GM10847 (cell line): Measurements from ENCODE around the gene SETD9.

Source experiments
- POLR2A ChIP-seq: IDR thresholded peaks from 2 replicates; pipeline ENCODE4 v1.6.1; 2011; ENCODE audit not compliant: insufficient read length; ENCODE audit errors: extremely low read depth

SETD9 gene

GRCh38 chr5:56909294-56910209 is at the start of gene SETD9:
Gene SETD9 (plus strand): TSS chr5:56909596. CDS start chr5:56909646, 50 bp downstream.
- TF ChIP-seq POLR2A, result peak; percentile 93

- TF ChIP-seq POLR2A, result no peak
Measured at GRCh38 chr5:56861893-56862485, 47.4 kb upstream of the SETD9 start.

- no peak for TF ChIP-seq POLR2A
Measured at GRCh38 chr5:56862909-56863308, 46.5 kb upstream of the SETD9 start.

GRCh38 chr5:56871777-56872176 is 37.6 kb upstream of the SETD9 start:
- no peak for TF ChIP-seq POLR2A

- no peak for TF ChIP-seq POLR2A
Measured at GRCh38 chr5:56873056-56873455, 36.3 kb upstream of the SETD9 start.

- TF ChIP-seq POLR2A, result no peak
Measured at GRCh38 chr5:56876327-56876726, 33.1 kb upstream of the SETD9 start.

- TF ChIP-seq POLR2A, result no peak
Measured at GRCh38 chr5:56881571-56881970, 27.8 kb upstream of the SETD9 start.

GRCh38 chr5:56893251-56893951 is 16.0 kb upstream of the SETD9 start:
- no peak for TF ChIP-seq POLR2A

GRCh38 chr5:56896763-56897162 is 12.6 kb upstream of the SETD9 start:
- TF ChIP-seq POLR2A, result no peak

GRCh38 chr5:56898213-56898612 is 11.2 kb upstream of the SETD9 start:
- TF ChIP-seq POLR2A, result no peak

GRCh38 chr5:56900395-56900794 is 9.0 kb upstream of the SETD9 start:
- TF ChIP-seq POLR2A, result no peak

- no peak for TF ChIP-seq POLR2A
Measured at GRCh38 chr5:56900858-56901578, 8.4 kb upstream of the SETD9 start.

- no peak for TF ChIP-seq POLR2A
Measured at GRCh38 chr5:56908942-56909293, 478 bp upstream of the SETD9 start.

- TF ChIP-seq POLR2A, result no peak
Measured at GRCh38 chr5:56910210-56910965, 992 bp downstream of the SETD9 start.

GRCh38 chr5:56913766-56914165 is 4.4 kb downstream of the SETD9 start:
- no peak for TF ChIP-seq POLR2A
